Measurements from ENCODE around the gene RPUSD1. TPM values are rescaled to one million over a fixed set of nuclear protein-coding genes. Genes with fewer than 3 reads are reported as not detected.
"Not testable (repeated sequence)": the region's sequence is repeated elsewhere in the genome, so short reads cannot be mapped to it uniquely, and the experiment has no call there.

RPUSD1 gene
- polyA plus RNA-seq (2013, experiment 1 of 2), result 27.5 TPM
- 23.5 TPM for polyA plus RNA-seq (2013, experiment 2 of 2)

DNA sequence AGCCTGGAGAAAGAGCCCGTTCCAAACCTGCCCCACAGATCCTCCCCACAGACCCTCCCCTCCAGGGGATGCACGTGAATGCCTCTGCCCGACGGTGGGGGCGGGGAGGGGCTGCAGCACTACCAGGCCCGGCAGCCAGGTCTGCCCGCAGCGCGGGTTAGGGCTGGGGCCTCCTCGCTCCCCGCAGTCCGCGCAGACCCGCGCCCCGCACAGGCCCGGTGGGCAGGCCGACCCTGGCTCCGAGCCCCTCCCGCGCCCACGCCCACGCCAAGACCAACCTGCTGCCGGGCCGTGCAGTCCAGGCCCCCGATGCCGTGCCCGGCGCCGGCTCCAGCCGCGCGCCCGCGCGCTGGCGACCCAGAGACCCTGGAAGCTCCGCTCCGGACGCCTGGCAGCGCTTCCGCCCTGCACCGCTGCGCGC lies at the start of gene RPUSD1:
Gene RPUSD1 (minus strand): TSS at position 404 of the 421 bp plus-strand sequence. CDS start 644 bp downstream, outside the sequence.
- Histone ChIP-seq H3K4me1 (ENCODE audit: insufficient read depth, low read length) (no peaks in the 10 kb centered on the region), H3K9me3 (ENCODE audit: insufficient read depth, low read depth, low read length) (no peaks in the 10 kb centered on the region), H3K27me3 (ENCODE audit: insufficient read depth, low read length) (no peaks in the 10 kb centered on the region), H3K4me3 (ENCODE audit: low read length) (peak within 1 kb of the TSS; percentile 99), H3K36me3 (ENCODE audit: insufficient read depth, low read length) (peaks cover 40% of the 10 kb centered on the region), H3K27ac (ENCODE audit: low read depth, low read length) (peak within 1 kb of the TSS; percentile 46), H3K9ac (ENCODE audit: low read depth, low read length) (peak within 1 kb of the TSS; percentile 93)
- WGBS, result under 1% methylated on average over 45 of the region's 45 CpGs

GRCh38 chr16:836822-837221 lies 48.6 kb upstream of the RPUSD1 start:
- not testable (repeated sequence) for H3K27ac ChIP-seq (ENCODE audit: low read depth, low read length); H3K9ac ChIP-seq (ENCODE audit: low read depth, low read length); H3K36me3 ChIP-seq (ENCODE audit: insufficient read depth, low read length); H3K4me1 ChIP-seq (ENCODE audit: insufficient read depth, low read length); H3K4me3 ChIP-seq (ENCODE audit: low read length); H3K27me3 ChIP-seq (ENCODE audit: insufficient read depth, low read length)
- WGBS, result 98% methylated on average over 3 of the region's 3 CpGs
- peaks cover 15% of the 10 kb centered on the region for H3K9me3 ChIP-seq (ENCODE audit: insufficient read depth, low read depth, low read length)

GRCh38 chr16:836221-836620 lies 48.0 kb upstream of the RPUSD1 start:
- Histone ChIP-seq H3K9ac (ENCODE audit: low read depth, low read length) (no peak overlapping the region), H3K9me3 (ENCODE audit: insufficient read depth, low read depth, low read length) (peaks cover 15% of the 10 kb centered on the region), H3K27me3 (ENCODE audit: insufficient read depth, low read length) (no peaks in the 10 kb centered on the region), H3K36me3 (ENCODE audit: insufficient read depth, low read length) (no peaks in the 10 kb centered on the region), H3K27ac (ENCODE audit: low read depth, low read length) (no peak overlapping the region), H3K4me1 (ENCODE audit: insufficient read depth, low read length) (no peaks in the 10 kb centered on the region), H3K4me3 (ENCODE audit: low read length) (no peak overlapping the region)
- WGBS, result 97% methylated on average over 4 of the region's 4 CpGs

DNA sequence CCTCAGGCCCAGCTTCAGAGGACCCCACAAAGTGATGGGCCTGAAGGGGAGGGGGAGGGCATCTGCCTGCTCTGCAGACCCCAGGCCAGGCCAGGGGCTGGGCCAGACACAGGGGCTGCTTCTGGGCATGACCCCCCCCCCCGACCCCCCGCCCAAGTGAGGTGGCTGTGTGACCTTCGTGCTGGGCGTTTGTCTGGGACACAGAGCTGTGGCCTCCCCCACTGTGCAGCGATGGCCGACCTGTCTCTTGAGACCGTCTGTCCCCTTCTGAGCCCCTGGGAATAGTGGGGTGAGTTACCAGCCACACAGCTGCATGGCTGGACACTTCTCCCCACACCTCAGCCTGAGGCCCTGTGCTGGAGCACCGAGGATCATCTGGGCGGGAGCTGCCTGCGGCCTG lies 47.2 kb upstream of the RPUSD1 start:
- no peak overlapping the region for H3K27ac ChIP-seq (ENCODE audit: low read depth, low read length)
- H3K27me3 ChIP-seq (ENCODE audit: insufficient read depth, low read length), result no peaks in the 10 kb centered on the region
- WGBS, result 94% methylated on average over 10 of the region's 10 CpGs
- no peaks in the 10 kb centered on the region for H3K4me1 ChIP-seq (ENCODE audit: insufficient read depth, low read length)
- no peak overlapping the region for H3K4me3 ChIP-seq (ENCODE audit: low read length)
- no peak overlapping the region for H3K9ac ChIP-seq (ENCODE audit: low read depth, low read length)
- H3K36me3 ChIP-seq (ENCODE audit: insufficient read depth, low read length), result no peaks in the 10 kb centered on the region
- H3K9me3 ChIP-seq (ENCODE audit: insufficient read depth, low read depth, low read length), result peaks cover 15% of the 10 kb centered on the region

- Histone ChIP-seq H3K4me3 (ENCODE audit: low read length) (no peak overlapping the region), H3K9me3 (ENCODE audit: insufficient read depth, low read depth, low read length) (peaks cover 15% of the 10 kb centered on the region), H3K9ac (ENCODE audit: low read depth, low read length) (no peak overlapping the region), H3K27me3 (ENCODE audit: insufficient read depth, low read length) (no peaks in the 10 kb centered on the region), H3K27ac (ENCODE audit: low read depth, low read length) (no peak overlapping the region), H3K4me1 (ENCODE audit: insufficient read depth, low read length) (no peaks in the 10 kb centered on the region), H3K36me3 (ENCODE audit: insufficient read depth, low read length) (no peaks in the 10 kb centered on the region)
- WGBS, result 88% methylated on average over 14 of the region's 14 CpGs
These were observed 45.2 kb upstream of the RPUSD1 start for GRCh38 chr16:833411-833810.

DNA sequence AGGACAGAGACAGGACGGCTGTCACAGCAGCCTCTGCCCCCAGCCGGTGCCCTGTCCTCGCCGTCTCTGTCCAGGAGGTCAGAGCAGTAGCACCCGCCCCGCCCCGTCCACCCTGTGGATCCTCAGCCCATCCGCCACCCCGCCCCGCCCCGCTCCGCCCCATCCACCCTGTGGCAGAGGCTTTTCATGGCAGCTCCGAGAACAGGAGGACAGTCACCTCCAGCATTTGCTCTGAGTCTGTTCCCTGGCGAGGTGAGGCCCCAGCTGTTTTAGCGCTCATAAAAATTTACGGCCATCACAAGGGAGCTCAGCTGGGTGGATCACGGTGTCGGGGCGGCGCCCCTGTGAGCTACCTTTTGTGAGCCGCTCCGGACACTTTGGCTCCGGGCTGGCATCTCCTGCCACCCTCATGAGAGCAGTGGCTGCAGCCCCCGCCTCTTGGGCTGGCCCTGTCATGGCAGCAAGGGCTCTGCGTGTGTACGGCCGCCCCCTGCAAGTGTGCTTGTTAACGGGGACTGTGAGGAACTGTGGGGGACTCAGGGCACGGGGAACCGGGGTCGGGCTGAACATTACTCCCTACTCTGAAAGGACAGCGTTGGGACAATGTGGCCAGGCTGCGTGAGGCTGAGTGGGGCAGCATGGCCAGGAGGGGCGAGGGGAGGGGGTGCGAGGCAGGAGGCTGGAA lies 44.6 kb upstream of the RPUSD1 start:
- no peaks in the 10 kb centered on the region for H3K27me3 ChIP-seq (ENCODE audit: insufficient read depth, low read length)
- WGBS, result 92% methylated on average over 33 of the region's 35 CpGs
- H3K27ac ChIP-seq (ENCODE audit: low read depth, low read length), result no peak overlapping the region
- no peak overlapping the region for H3K4me3 ChIP-seq (ENCODE audit: low read length)
- no peak overlapping the region for H3K9ac ChIP-seq (ENCODE audit: low read depth, low read length)
- no peaks in the 10 kb centered on the region for H3K36me3 ChIP-seq (ENCODE audit: insufficient read depth, low read length)
- no peaks in the 10 kb centered on the region for H3K4me1 ChIP-seq (ENCODE audit: insufficient read depth, low read length)
- peaks cover 15% of the 10 kb centered on the region for H3K9me3 ChIP-seq (ENCODE audit: insufficient read depth, low read depth, low read length)

DNA sequence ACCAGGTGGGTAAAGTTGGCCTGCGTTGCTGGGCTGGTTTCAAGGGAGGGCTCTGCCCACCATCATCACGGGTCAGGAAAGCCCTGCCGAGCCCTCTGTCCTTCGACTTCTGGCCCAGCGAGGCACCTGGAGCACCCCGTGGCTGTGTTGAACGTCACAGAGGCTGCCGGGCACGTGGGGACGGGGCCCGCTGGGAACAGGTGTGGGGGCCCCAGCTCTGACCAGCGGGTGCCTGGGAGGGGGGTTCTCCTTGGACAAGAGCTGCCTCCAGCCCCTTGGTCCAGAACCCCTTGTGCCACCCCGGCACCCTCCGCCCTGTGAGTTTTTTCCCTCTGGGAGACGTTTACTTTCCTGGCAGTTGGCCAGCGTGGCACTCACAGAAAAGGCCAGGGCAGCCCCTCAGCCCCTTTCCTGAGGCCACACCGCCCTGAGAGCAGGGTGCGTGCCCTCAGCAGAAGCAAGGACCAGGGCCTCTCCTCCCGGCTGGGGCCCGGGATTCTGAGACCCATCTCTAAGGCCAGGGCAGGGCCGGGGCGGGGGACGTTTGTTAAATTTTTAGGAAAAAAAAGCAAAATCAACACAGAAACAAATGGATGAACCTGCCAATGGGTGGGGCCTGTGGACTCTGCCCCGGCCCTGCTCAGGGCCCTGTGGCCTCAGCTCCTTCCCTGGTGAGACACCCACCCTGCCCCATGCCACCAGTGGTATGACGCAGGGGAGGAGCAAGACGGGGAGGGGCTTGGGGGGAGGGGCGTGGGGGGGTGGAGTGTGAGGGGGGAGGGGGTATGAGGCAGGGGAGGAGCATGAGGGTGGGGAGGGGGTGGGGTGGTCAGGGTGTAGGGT lies 43.6 kb upstream of the RPUSD1 start:
- H3K4me3 ChIP-seq (ENCODE audit: low read length), result no peak overlapping the region
- WGBS, result 94% methylated on average over 24 of the region's 27 CpGs
- no peak overlapping the region for H3K9ac ChIP-seq (ENCODE audit: low read depth, low read length)

DNA sequence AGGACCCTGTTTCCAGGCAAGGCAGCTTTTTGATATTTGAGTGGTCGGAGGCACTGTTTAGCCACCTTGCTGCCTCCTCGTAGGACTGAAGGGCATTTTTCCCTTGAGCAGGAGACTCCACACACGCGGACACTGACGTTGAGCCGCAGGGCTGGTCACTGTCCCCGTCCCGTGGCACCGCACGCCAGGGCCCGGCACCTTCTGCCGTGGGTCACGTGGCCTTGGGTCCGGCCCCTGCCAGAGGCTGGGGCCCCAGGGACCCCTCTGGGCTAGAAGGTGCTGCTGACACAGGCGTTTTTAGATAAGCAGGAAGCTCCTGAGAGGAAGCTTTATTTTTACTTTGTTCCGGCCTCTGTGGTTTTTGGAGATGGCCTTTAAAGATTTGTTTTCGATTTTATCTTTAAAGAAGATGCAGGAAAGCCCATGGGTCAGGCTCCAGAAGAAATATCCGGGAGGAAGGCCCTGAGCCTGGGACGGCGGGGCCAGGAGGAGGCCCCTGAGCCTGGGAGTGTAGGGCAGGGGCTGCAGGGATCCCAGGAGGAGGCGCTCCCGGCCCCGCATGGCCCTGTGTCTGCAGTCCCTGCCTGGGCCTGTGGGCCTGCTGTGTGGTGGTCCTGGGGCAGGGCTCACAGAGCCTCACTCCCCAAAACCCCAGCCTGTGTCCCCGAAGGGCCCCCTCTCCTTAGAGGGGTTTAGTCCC lies 42.8 kb upstream of the RPUSD1 start:
- H3K27me3 ChIP-seq (ENCODE audit: insufficient read depth, low read length), result no peaks in the 10 kb centered on the region

More for the DNA sequence above, 43.6 kb upstream of the RPUSD1 start:
- Histone ChIP-seq H3K27me3 (ENCODE audit: insufficient read depth, low read length) (no peaks in the 10 kb centered on the region), H3K36me3 (ENCODE audit: insufficient read depth, low read length) (no peaks in the 10 kb centered on the region), H3K9me3 (ENCODE audit: insufficient read depth, low read depth, low read length) (peaks cover 11% of the 10 kb centered on the region), H3K4me1 (ENCODE audit: insufficient read depth, low read length) (no peaks in the 10 kb centered on the region), H3K27ac (ENCODE audit: low read depth, low read length) (no peak overlapping the region)

GRCh38 chr16:830107-830870 lies 42.1 kb upstream of the RPUSD1 start:
- H3K27ac ChIP-seq (ENCODE audit: low read depth, low read length), result no peak overlapping the region
- WGBS, result 94% methylated on average over 43 of the region's 43 CpGs
- H3K27me3 ChIP-seq (ENCODE audit: insufficient read depth, low read length), result no peaks in the 10 kb centered on the region

More for the DNA sequence above, 42.8 kb upstream of the RPUSD1 start:
- Histone ChIP-seq H3K27ac (ENCODE audit: low read depth, low read length) (no peak overlapping the region), H3K9ac (ENCODE audit: low read depth, low read length) (no peak overlapping the region), H3K36me3 (ENCODE audit: insufficient read depth, low read length) (no peaks in the 10 kb centered on the region), H3K4me3 (ENCODE audit: low read length) (no peak overlapping the region), H3K4me1 (ENCODE audit: insufficient read depth, low read length) (no peaks in the 10 kb centered on the region), H3K9me3 (ENCODE audit: insufficient read depth, low read depth, low read length) (peaks cover 6% of the 10 kb centered on the region)
- WGBS, result 89% methylated on average over 24 of the region's 24 CpGs

DNA sequence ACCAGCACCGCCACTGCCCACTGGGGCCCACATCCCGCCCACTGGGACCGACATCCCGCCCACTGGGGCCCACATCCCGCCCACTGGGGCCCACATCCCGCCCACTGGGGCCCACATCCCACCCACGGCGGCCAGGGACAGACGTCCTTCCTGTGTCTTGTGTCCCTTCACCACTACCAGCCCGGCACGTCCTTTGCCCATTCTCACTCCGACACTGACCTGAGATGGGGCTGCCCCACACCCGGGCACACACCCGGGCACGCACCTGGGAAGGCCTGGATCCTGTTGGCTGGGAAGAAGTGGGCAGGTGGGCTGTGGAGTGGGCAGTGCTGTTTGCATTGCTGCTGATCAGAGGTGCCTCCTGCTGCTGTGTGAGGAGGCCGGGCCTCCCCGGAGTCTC lies 40.7 kb upstream of the RPUSD1 start:
- Histone ChIP-seq H3K9ac (ENCODE audit: low read depth, low read length) (no peak overlapping the region), H3K4me3 (ENCODE audit: low read length) (no peak overlapping the region), H3K36me3 (ENCODE audit: insufficient read depth, low read length) (no peaks in the 10 kb centered on the region), H3K4me1 (ENCODE audit: insufficient read depth, low read length) (no peaks in the 10 kb centered on the region), H3K27me3 (ENCODE audit: insufficient read depth, low read length) (no peaks in the 10 kb centered on the region), H3K9me3 (ENCODE audit: insufficient read depth, low read depth, low read length) (no peaks in the 10 kb centered on the region), H3K27ac (ENCODE audit: low read depth, low read length) (no peak overlapping the region)
- 94% methylated on average over 17 of the region's 17 CpGs for WGBS

More at GRCh38 chr16:830107-830870, 42.1 kb upstream of the RPUSD1 start:
- no peaks in the 10 kb centered on the region for H3K4me1 ChIP-seq (ENCODE audit: insufficient read depth, low read length)
- no peak overlapping the region for H3K9ac ChIP-seq (ENCODE audit: low read depth, low read length)
- H3K4me3 ChIP-seq (ENCODE audit: low read length), result no peak overlapping the region
- no peaks in the 10 kb centered on the region for H3K9me3 ChIP-seq (ENCODE audit: insufficient read depth, low read depth, low read length)
- H3K36me3 ChIP-seq (ENCODE audit: insufficient read depth, low read length), result no peaks in the 10 kb centered on the region
